ENCODE measurements around the gene USP49. TPM values are rescaled to one million over a fixed set of nuclear protein-coding genes. Genes with fewer than 3 reads are reported as not detected.

Gene USP49
- total and polyA plus RNA-seq, 8 donors = 0.98 to 2.4 (median 1.5) TPM

GRCh38 chr6:41884957-41885356 is 10.2 kb downstream of the USP49 start:
- TF ChIP-seq CTCF (IDR thresholded peaks at IDR 0.05) = no peak
- WGBS, 2 donors = 75 to 76% methylated on average over 5 of the region's 5 CpGs
- no peaks in the 10 kb centered on the region for H3K4me1 ChIP-seq
- FAIRE-seq = no peak
- no peak for ATAC-seq
- no peak overlapping the region for H3K27ac ChIP-seq
- H3K36me3 ChIP-seq = no peaks in the 10 kb centered on the region
- DNase-seq = no peak
- H3K27me3 ChIP-seq = no peaks in the 10 kb centered on the region
- no peak overlapping the region for H3K4me3 ChIP-seq
- H3K9me3 ChIP-seq = no peaks in the 10 kb centered on the region
- intact Hi-C loops (cut with DNase I) = no loop called here

GRCh38 chr6:41881506-41881905 is 13.7 kb downstream of the USP49 start:
- Histone ChIP-seq H3K27ac (no peak overlapping the region), H3K36me3 (no peaks in the 10 kb centered on the region), H3K4me3 (no peak overlapping the region), H3K4me1 (no peaks in the 10 kb centered on the region), H3K9me3 (no peaks in the 10 kb centered on the region), H3K27me3 (no peaks in the 10 kb centered on the region)
- TF ChIP-seq CTCF (IDR thresholded peaks at IDR 0.05) = no peak
- 88 to 95% methylated on average over 1 of the region's 1 CpG for WGBS, 2 donors
- DNase-seq (no peak), ATAC-seq (no peak), FAIRE-seq (no peak)
- intact Hi-C loops (cut with DNase I) = no loop called here

- no peaks in the 10 kb centered on the region for H3K4me1 ChIP-seq
- DNase-seq (no peak), FAIRE-seq (no peak), ATAC-seq (no peak)
- no peak overlapping the region for H3K4me3 ChIP-seq
- H3K27ac ChIP-seq = no peak overlapping the region
- no peak for TF ChIP-seq CTCF (IDR thresholded peaks at IDR 0.05)
- no peaks in the 10 kb centered on the region for H3K36me3 ChIP-seq
- intact Hi-C loops (cut with DNase I) = no loop called here
- 83 to 87% methylated on average over 5 of the region's 5 CpGs for WGBS, 2 donors
- no peaks in the 10 kb centered on the region for H3K9me3 ChIP-seq
- H3K27me3 ChIP-seq = no peaks in the 10 kb centered on the region
Observed at GRCh38 chr6:41878961-41879405, 16.2 kb downstream of the USP49 start.

- no peak for TF ChIP-seq CTCF (IDR thresholded peaks at IDR 0.05)
- ATAC-seq = no peak
- Histone ChIP-seq H3K4me1 (no peaks in the 10 kb centered on the region), H3K36me3 (no peaks in the 10 kb centered on the region), H3K27ac (no peak overlapping the region), H3K9me3 (no peaks in the 10 kb centered on the region), H3K4me3 (no peak overlapping the region), H3K27me3 (no peaks in the 10 kb centered on the region)
- DNase-seq = no peak
- WGBS, 2 donors = 65 to 76% methylated on average over 2 of the region's 2 CpGs
- intact Hi-C loops (cut with DNase I) = no loop called here
- no peak for FAIRE-seq
Observed at GRCh38 chr6:41878246-41878645, 16.9 kb downstream of the USP49 start.

GRCh38 chr6:41877051-41877680 is 18.0 kb downstream of the USP49 start:
- WGBS, 2 donors = 84 to 88% methylated on average over 2 of the region's 2 CpGs
- ATAC-seq = no peak
- H3K27me3 ChIP-seq = no peaks in the 10 kb centered on the region
- no peaks in the 10 kb centered on the region for H3K4me1 ChIP-seq
- no peak for DNase-seq
- H3K36me3 ChIP-seq = no peaks in the 10 kb centered on the region
- no peak for FAIRE-seq
- TF ChIP-seq CTCF (IDR thresholded peaks at IDR 0.05) = no peak
- H3K9me3 ChIP-seq = no peaks in the 10 kb centered on the region
- H3K4me3 ChIP-seq = no peak overlapping the region
- H3K27ac ChIP-seq = no peak overlapping the region
- intact Hi-C loops (cut with DNase I) = no loop called here

Measured in pancreas (tissue), 10 donors.